HTR-8/SVneo (cell line): ENCODE measurements around the gene CD58.
A peak's percentile ranks its signal among the peaks of the same experiment; 100 is the strongest.

ENCODE experiments used
- DNase-seq: peaks from one replicate; pipeline ENCODE4 v3.0.0; 2011; ENCODE audit warnings: low spot score, mixed read lengths; ENCODE audit not compliant: insufficient read length
- FAIRE-seq: peaks from 2 replicates; lab custom pipeline; 2011; peaks lifted over from hg19 to GRCh38; lab: Jason Lieb, UNC

The CD58 gene

DNA sequence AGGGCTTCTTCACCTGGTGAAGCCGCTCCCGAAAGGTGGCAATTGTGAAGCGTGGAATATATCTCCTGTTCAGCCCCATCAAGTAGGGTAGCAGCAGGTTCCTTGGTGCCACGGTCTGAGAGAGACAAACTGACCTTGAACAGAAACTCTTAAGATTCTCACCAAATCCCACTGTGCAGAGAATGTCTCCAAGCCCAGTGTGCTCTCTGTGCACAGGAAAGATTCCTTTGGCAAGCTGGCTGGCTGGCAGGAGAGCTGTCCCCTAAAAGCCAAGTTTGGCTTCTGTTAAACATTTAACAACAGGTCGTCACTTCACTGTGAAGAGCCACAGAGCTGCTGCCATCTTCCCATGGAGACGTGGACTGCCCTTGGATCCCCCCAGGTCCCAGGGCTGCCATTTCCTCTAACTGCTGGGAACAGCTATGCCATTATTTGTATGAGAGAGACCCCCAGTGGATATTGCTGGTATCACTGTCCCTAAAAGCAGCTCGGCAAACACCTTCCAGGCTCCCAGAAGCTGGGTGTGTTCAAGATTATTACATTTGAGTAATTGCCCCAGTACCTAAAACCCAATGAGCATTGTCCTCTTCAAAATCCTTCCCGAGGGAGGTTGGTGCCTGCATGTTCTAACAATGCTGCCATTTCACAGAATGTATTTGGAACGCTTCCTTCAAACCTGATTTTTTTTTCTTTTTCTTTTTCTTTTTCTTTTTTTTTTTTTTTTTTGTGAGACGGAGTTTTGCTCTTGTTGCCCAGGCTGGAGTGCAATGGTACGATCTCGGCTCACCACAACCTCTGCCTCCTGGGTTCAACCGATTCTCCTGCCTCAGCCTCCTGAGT lies 71.8 kb downstream of the CD58 start:
- peak; percentile 66 for DNase-seq
- FAIRE-seq: no peak

DNA sequence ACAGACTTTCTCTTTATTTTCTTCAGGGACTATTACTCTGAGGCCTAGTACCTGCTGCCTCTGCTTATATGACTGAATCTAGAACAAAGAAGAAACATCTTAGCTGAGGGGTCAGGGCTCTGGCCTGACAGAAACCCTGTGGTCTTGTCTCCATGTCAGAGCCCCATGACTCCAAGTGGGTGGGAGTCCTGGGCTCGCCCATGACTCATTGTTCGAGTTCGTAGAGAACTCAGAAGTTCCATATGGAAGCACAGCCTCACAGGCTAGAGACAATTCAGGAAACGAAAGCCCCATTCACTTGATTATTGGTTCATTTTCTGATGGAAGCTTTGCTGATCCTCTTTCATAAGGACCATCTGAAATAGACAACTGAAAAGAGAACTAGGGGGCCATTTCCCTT lies 73.2 kb downstream of the CD58 start:
- DNase-seq (no peak), FAIRE-seq (no peak)

DNA sequence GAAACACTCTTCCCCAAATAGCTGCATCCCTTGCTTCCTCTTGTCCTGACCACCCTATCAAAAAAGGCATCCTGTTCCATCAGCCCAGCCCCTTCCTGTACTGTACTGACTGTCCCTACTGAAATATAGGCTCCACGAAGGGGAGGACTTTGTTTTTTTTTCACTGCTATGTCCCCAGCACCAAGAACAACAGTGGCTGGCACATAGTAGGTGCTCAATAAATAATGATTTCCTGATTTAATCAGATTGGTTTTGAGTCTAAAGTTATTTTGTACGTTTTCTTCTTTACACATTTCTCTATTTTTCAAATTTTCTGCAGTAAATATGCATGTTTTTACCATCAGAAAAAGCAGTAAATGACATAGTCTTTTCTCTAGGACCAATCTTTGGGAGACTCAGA lies 73.9 kb downstream of the CD58 start:
- DNase-seq (no peak), FAIRE-seq (no peak)

DNA sequence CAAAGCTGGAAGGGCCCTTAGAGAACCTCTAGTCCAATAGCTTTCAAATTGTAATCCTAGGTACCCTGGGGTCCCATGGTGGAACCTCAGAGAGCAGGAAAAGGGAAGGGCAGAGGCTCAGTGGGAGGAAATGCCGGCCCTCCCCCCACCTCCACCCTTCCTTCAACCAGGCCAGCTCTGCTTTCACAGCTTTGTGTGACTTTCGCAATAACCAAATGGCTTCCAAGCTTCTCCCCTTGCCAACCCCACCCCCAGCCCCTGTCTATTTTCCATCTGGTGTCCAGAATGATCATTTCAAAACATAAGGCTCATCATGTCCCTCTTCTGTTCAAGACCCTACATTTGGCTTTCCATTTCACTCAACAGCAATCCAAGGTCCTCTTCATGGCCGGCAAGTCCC lies 74.4 kb downstream of the CD58 start:
- FAIRE-seq (no peak), DNase-seq (no peak)

DNA sequence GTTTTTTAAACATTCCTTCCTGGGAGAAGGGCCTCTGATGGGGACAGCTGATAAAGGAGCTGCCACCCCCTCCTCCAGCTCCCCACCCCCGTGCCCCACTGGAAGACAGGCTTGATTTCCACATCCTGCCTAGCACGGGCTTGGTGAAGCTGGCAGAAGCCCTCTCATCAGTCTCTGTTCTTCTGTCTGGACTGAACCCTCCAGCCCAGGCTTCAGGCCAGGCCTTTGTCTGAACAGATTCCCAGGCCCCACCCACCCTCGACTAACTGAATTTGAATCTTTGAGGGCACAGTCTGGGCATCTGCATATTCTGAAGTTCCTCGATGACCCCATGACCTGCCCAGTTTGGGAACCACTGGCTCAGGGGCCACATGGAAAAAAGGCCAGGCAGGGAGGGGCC lies 75.3 kb downstream of the CD58 start:
- FAIRE-seq (no peak), DNase-seq (no peak)

DNA sequence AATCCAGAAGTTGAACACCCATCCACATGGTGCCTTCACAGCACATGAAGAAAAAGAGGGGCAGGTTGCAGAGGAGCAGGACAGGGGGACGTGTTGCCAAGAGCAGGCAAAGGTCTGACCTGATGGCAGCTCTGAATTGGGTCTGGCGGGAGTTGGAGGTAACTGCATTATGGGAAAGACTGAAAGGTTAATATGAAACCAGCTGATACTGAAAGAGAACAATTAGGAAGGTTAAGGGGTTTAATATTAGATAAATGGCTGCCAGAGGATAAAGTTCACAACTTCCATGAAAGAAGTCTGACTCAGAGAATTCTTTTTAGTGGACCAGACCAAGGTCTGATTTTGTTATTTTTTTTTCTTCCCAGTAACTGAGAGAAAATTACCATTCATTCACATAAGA lies 76.1 kb downstream of the CD58 start:
- no peak for DNase-seq
- no peak for FAIRE-seq

DNA sequence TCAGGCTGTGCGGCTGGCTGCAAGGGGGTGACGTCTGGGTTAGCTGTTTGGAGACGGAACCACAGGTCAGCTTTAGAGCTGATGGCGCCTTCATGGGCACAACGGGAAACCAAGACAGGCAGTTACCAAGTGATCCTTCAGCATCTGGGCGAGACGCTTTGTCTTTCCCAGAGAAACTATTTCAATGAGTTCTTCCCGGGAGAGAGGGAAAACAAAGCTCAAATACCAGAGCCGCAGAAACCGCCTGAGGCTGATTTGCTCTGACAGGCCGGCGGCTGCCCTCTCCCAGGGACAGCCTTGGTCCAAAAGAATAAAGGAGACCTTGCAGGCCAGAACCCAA lies 76.5 kb downstream of the CD58 start:
- FAIRE-seq: no peak
- DNase-seq: no peak

DNA sequence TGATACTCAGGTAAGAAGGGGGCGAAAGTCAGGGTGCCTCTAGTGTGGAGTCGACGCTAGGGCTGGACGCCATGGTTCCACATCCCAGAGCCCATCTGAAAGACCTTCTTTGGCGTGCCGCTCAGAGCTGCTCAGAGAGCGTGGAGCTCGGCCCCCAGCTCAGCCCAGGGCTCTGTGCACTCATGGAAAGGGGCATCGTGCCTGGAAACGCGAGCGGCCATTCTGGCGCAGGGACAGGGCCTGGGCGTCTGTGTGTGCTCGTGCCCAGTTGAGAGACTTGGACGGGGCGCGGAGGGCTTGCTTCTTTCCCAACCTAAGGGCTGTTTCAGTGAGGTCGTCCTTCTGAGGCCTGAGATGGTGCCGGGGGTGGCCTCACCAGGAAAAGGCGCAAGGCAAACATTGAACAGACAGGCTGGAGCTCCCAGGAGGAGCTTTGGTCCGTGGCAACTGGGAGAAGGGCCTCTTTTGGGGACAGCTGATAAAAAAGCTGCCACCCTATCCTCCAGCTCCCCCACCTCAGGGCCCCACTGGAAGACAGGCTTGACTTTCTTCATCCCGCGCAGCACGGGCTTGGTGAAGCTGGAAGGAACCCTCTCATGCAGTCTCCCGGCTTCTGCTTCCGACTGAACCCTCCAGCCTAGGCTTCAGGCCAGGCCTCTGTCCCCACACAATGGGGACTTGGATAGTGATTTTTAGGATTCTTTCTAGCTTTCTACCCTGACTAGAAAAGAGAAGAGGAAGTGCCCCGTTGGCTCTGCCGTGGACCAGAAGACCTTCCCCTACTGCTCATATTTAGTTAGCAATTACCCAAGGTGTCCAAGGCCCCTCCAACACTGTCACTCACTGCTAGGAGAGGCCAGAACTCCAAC lies 77.1 kb downstream of the CD58 start:
- FAIRE-seq (no peak), DNase-seq (no peak)

DNA sequence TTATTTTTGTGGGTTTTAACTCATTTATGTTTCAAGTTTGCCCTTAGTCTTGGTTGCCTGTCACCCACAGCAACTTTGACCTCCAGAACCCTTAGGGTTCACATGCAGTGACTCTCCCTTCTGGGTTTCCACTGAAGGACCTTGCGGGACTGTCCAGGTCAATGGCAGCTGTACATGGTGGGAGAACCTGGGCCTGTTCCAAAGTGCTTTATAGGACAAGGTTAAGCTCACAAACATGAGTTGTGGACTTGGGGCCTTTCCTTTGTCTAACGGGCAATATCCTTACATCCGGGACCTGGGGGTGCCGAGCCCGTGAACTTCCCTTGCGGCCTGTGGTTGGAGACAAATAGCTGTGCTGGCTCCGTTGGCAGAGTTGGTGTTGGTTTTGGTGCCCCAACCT lies 77.8 kb downstream of the CD58 start:
- DNase-seq: no peak
- FAIRE-seq: no peak

DNA sequence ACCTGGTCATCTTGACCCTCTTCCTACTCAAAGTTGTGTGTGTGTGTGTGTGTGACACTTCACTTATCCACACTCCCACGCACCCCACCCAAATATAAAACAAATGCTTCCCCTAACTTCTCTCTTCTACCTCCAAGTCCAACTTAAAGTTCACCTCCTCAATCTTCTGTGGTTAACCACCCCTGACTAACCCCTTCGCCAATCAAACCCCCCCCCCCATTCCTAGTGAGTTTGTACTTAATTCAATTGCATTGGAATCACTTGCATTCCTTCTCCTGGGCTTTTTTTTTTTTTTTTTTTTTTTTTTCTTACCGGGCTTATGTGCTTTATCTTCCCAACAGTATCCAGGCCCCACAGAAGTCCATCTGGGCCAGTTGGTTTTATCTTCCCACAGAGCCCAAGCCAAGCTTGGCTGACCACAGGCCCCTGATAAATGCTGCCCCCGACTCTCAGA lies 78.4 kb downstream of the CD58 start:
- DNase-seq (no peak), FAIRE-seq (no peak)

DNA sequence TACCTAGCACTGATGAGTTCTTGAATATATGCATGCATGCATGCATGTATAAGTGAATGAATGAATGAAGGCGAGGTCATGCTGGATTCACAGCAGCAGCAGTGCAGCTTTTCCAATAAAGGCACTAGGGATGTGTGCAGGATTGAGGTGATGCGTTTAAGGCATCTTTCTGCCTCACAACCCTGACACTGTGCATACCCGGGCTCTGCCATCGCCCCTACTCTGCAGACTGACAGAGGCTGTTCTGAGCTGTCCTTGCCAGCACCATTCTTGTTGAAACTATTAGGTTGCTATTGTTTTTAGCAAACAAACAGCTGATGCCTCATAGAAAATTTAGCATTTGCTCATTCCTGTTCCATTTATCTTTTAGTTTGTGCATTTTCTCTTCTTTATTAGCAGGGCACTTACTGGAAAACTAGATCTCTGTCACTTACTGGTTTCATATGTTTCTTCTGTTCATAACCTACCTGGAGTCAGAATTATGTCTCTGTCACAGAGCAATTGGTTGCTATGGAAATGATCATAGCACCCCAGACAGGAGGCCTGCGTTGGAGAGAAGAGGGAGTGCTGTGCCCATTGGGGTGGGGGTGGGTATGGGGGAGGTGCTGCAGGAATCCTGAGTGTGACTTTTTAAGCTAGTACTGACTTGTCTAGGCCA lies 79.0 kb downstream of the CD58 start:
- no peak for DNase-seq
- FAIRE-seq: no peak

DNA sequence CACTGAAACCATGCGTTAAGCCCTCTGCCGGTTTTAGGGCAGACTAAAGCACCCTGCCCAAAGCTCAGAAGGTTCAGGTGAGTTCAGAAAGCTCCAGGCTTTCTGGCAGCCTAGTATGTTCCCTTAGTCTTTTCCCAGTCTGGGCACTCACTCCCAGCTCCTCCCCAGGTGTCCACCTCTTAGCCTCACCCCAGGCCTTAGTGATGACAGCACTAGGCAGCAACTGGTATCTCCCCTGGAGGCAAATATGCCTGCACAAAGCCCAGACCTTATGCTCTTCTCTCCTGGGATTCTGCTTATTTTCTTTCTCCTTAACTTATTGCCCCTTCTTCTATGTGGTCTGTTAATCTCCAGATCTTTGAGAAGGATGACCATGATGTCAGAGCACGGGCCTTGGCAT lies 80.2 kb downstream of the CD58 start:
- DNase-seq (no peak), FAIRE-seq (no peak)

DNA sequence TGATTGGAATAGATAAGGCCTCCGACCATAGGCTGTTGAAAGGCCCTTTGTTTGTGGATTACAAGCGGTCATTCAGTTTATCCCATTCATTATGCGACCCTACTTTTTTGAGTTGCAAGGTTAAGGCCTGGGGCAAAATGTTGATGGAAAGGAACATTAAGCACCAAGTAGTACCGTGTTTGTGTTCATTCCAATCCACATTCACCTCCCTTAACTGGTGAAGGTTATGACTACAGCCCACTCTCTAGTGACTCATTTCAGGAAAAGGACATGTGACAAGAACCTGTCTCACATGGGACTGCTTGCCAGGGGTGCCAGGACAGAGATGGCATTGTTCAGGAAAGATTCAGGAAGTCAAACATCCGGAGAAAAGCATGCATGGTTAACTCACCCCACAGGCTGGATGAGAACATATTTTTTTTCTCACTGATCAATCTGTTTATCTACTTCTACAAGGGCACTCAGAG lies 81.6 kb downstream of the CD58 start:
- no peak for DNase-seq

DNA sequence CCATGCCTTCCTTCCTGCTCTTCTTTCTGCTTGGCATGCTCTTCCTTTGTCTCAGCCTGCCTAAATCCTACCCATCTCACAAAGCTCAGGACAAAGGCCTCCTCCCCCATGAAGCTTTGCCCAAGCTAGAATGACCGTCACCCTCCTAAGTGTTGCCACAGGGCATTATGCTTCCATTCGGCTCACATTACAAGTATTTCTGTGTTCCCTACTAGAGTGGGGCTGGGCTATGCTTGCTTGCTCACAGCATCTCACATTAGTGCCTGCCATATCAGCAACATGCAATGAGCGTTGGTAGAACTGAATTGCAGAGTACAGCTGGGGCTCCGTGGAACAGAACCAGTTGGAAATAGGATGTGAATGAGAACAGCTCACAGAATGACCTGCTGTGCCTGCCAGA lies 82.8 kb downstream of the CD58 start:
- DNase-seq (no peak), FAIRE-seq (no peak)

More for the DNA sequence above, 81.6 kb downstream of the CD58 start:
- no peak for FAIRE-seq

DNA sequence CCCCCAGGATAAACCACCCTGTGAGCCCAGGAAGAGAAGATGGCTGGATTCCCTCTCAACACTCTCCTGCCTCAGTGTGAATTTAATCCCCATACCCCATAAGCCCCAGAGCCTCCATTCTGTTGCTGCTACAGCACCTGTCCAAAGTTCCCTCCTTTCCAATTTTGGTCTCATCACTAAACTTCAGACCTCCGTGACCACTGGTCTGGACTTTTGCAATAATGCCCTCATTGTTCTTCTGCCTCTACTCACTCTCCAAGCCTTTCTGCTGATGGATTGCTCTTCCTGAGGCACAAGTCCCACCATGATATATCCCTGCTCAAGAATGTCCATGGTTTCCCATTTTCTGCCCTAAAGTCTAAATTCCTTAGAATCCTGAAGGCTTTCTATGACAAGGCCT lies 83.2 kb downstream of the CD58 start:
- FAIRE-seq (no peak), DNase-seq (no peak)

DNA sequence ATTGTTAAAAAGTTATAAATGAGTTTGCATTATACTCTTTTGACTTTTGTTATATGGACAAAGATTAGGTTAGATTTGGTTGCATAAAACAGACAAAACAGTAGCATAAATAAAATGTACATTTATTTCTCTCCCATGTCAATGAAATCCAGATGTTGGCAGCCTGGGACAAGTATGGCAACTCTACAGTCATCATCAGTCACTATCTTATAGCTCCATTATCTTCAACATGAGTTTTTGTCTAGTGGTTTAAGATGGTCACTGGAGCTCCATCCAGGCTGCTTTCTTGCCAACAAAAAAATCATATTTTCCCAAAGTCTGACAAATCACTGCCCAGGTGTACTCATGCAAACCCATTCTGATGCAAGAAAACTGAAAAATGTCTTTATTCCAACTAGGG lies 83.8 kb downstream of the CD58 start:
- FAIRE-seq: no peak
- no peak for DNase-seq

DNA sequence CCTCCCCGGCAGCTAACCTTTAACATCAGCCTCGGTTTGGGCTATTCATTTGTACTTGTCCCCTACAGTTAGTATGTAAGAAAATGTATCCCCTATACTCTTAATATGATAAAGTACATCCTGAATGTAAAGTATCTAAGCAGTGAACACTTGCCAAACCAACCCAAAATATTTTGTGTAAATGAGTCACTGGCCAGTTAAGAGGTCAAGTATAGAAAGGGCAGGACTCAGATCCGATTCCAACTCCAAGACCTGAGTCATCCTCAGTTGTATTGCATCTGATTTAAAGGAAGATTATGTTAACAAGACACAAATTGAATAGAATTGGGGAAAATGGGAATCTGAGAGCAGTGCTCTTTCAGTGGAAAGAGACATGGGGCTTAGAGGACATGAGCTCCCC lies 84.4 kb downstream of the CD58 start:
- FAIRE-seq (no peak), DNase-seq (no peak)

DNA sequence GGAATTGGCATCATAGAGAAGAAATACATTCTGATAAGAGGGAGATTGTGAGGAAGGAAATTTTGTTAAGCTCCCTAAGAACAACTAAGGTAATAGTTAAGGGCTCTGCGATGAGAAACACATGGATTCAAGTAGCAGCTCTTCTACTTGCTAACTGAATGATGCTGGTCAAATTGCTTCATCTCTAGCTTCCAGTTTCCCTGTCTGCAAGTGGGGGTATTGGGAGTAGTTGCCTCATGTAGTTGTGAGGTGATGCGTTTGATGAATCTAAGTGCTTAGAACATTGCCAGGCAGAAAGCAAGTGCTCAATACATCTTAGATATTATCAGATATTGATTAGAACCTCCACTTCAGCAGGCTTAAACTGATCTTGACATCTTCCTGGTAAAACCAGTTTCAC lies 84.8 kb downstream of the CD58 start:
- DNase-seq (no peak), FAIRE-seq (no peak)

DNA sequence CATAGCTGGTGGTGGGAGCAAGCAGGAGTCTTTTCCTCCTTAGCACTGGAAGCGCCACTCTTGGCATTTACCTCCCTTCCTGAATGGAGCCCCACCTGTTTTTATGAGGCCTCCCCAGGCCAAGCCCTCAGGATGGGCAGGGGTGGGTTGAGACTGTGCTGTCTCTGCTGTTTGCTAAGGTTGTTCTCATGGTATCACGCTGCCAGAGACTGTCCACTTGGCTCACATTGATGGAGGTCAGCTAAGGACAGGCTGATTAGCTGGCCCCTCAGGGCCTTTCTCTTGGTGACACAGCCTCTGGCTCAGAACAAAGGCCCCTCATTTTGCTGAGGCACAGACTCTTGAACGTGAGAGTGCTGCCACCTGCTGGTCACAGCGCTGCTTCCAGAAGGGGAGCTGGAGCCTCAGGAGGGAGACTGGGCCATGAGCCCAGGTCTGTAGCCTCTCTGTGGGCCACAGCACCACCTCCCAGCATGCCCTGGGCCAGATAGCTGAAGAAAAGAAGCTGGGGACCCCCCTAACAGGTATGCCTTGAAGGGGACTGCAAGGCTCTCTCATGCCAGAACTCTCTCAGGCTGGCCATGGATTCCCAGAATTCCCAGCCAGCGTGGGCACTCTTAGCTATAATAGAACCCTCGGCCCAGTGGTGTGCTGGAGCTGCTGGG lies 85.6 kb downstream of the CD58 start:
- FAIRE-seq (no peak), DNase-seq (peak; percentile 60)
